Activated naive CD8-positive, alpha-beta T cell treated with anti-CD3 and anti-CD28 coated beads for 36 hours (primary cell): Measurements from ENCODE around the gene TMEM62. TPM values are rescaled to one million over a fixed set of nuclear protein-coding genes. Genes with fewer than 3 reads are reported as not detected.
"Not testable (repeated sequence)": the region's sequence is repeated elsewhere in the genome, so short reads cannot be mapped to it uniquely, and the experiment has no call there.

Source experiments
- DNase-seq: peaks from one replicate; pipeline ENCODE4 v3.0.0; 2021
- H3K27ac Mint-ChIP-seq: one replicate; pipeline ENCODE4 v1.8.0; 2022; ENCODE audit warnings: mild to moderate bottlenecking, moderate library complexity, mixed read lengths
- H3K27me3 Mint-ChIP-seq: one replicate; pipeline ENCODE4 v1.8.0; 2022; ENCODE audit warnings: mild to moderate bottlenecking, mixed read lengths
- H3K36me3 Mint-ChIP-seq: one replicate; pipeline ENCODE4 v1.8.0; 2021; ENCODE audit warnings: mild to moderate bottlenecking, mixed read lengths
- H3K4me1 Mint-ChIP-seq: one replicate; pipeline ENCODE4 v1.8.0; 2021; ENCODE audit warnings: mixed read lengths
- H3K4me3 Mint-ChIP-seq: one replicate; pipeline ENCODE4 v1.8.0; 2022; ENCODE audit warnings: mild to moderate bottlenecking, moderate library complexity, mixed read lengths
- H3K9me3 Mint-ChIP-seq: one replicate; pipeline ENCODE4 v1.8.0; 2022; ENCODE audit warnings: mixed read lengths
- total RNA-seq, 2 experiments: library from RNA; stranded (reverse); gene quantifications; one replicate each; pipeline ENCODE4 v1.2.3, GENCODE V29; 2021

TMEM62 gene
- total RNA-seq, 2 experiments from 2014 or later, result 13.8 to 13.9 TPM

- Mint-ChIP-seq H3K9me3 (no peaks in the 10 kb centered on the region), H3K27me3 (no peaks in the 10 kb centered on the region), H3K4me1 (peaks cover 15% of the 10 kb centered on the region), H3K4me3 (no peak overlapping the region), H3K36me3 (peaks cover 4% of the 10 kb centered on the region), H3K27ac (no peak overlapping the region)
- no peak for DNase-seq
Observed at GRCh38 chr15:43183270-43183669, 49.9 kb downstream of the TMEM62 start.

- Mint-ChIP-seq H3K27ac (peak overlapping the region; percentile 89), H3K36me3 (peaks cover 7% of the 10 kb centered on the region), H3K27me3 (no peaks in the 10 kb centered on the region), H3K9me3 (no peaks in the 10 kb centered on the region), H3K4me3 (peak overlapping the region; percentile 93), H3K4me1 (peaks cover 20% of the 10 kb centered on the region)
- no peak for DNase-seq
Observed at GRCh38 chr15:43184407-43185124, 51.2 kb downstream of the TMEM62 start.

GRCh38 chr15:43185157-43186002, 52.0 kb downstream of the TMEM62 start, which contains the start of gene CCNDBP1:
TSS of gene CCNDBP1 (plus strand) at chr15:43185403. CDS start at chr15:43185499, 96 bp downstream.
- peaks cover 7% of the 10 kb centered on the region for H3K36me3 Mint-ChIP-seq
- H3K27me3 Mint-ChIP-seq, result no peaks in the 10 kb centered on the region
- H3K9me3 Mint-ChIP-seq, result no peaks in the 10 kb centered on the region

GRCh38 chr15:43186003-43186353, 52.6 kb downstream of the TMEM62 start:
- Mint-ChIP-seq H3K36me3 (peaks cover 9% of the 10 kb centered on the region), H3K9me3 (no peaks in the 10 kb centered on the region), H3K4me3 (peak overlapping the region; percentile 93), H3K4me1 (peaks cover 21% of the 10 kb centered on the region), H3K27ac (peak overlapping the region; percentile 89), H3K27me3 (no peaks in the 10 kb centered on the region)
- DNase-seq, result no peak

More at GRCh38 chr15:43185157-43186002, 52.0 kb downstream of the TMEM62 start, which contains the start of gene CCNDBP1:
- peak within 1 kb of the TSS; percentile 89 for H3K27ac Mint-ChIP-seq
- H3K4me3 Mint-ChIP-seq, result peak within 1 kb of the TSS; percentile 93
- DNase-seq, result peak; percentile 91
- peaks cover 21% of the 10 kb centered on the region for H3K4me1 Mint-ChIP-seq

GRCh38 chr15:43187544-43188155, 54.3 kb downstream of the TMEM62 start:
- no peaks in the 10 kb centered on the region for H3K9me3 Mint-ChIP-seq
- H3K4me1 Mint-ChIP-seq, result peaks cover 24% of the 10 kb centered on the region
- H3K27ac Mint-ChIP-seq, result no peak overlapping the region
- H3K36me3 Mint-ChIP-seq, result peaks cover 7% of the 10 kb centered on the region
- no peak for DNase-seq
- H3K27me3 Mint-ChIP-seq, result no peaks in the 10 kb centered on the region
- H3K4me3 Mint-ChIP-seq, result no peak overlapping the region

GRCh38 chr15:43189296-43189695, 55.9 kb downstream of the TMEM62 start:
- H3K4me1 Mint-ChIP-seq, result peaks cover 24% of the 10 kb centered on the region
- no peak overlapping the region for H3K27ac Mint-ChIP-seq
- peaks cover 7% of the 10 kb centered on the region for H3K36me3 Mint-ChIP-seq
- H3K27me3 Mint-ChIP-seq, result no peaks in the 10 kb centered on the region
- no peaks in the 10 kb centered on the region for H3K9me3 Mint-ChIP-seq
- H3K4me3 Mint-ChIP-seq, result no peak overlapping the region
- DNase-seq, result no peak

GRCh38 chr15:43190178-43190577, 56.8 kb downstream of the TMEM62 start:
- Mint-ChIP-seq H3K4me1 (peaks cover 20% of the 10 kb centered on the region), H3K36me3 (peaks cover 8% of the 10 kb centered on the region), H3K27me3 (no peaks in the 10 kb centered on the region), H3K9me3 (no peaks in the 10 kb centered on the region), H3K4me3 (no peak overlapping the region), H3K27ac (no peak overlapping the region)
- DNase-seq, result no peak

GRCh38 chr15:43193710-43194109, 60.3 kb downstream of the TMEM62 start:
- peaks cover 5% of the 10 kb centered on the region for H3K9me3 Mint-ChIP-seq
- peaks cover 24% of the 10 kb centered on the region for H3K36me3 Mint-ChIP-seq
- no peak overlapping the region for H3K27ac Mint-ChIP-seq
- H3K27me3 Mint-ChIP-seq, result no peaks in the 10 kb centered on the region
- peaks cover 8% of the 10 kb centered on the region for H3K4me1 Mint-ChIP-seq
- no peak overlapping the region for H3K4me3 Mint-ChIP-seq
- no peak for DNase-seq

- Mint-ChIP-seq H3K4me1 (peaks cover 3% of the 10 kb centered on the region), H3K36me3 (peaks cover 21% of the 10 kb centered on the region), H3K9me3 (peaks cover 6% of the 10 kb centered on the region), H3K27ac (no peak overlapping the region), H3K27me3 (no peaks in the 10 kb centered on the region), H3K4me3 (no peak overlapping the region)
- no peak for DNase-seq
Observed at GRCh38 chr15:43194795-43195194, 61.4 kb downstream of the TMEM62 start.

GRCh38 chr15:43196760-43197548, 63.6 kb downstream of the TMEM62 start:
- Mint-ChIP-seq H3K36me3 (peaks cover 21% of the 10 kb centered on the region), H3K27ac (no peak overlapping the region), H3K4me3 (no peak overlapping the region), H3K27me3 (no peaks in the 10 kb centered on the region), H3K4me1 (peaks cover 2% of the 10 kb centered on the region), H3K9me3 (peaks cover 7% of the 10 kb centered on the region)
- no peak for DNase-seq

GRCh38 chr15:43197773-43198172, 64.4 kb downstream of the TMEM62 start:
- peaks cover 21% of the 10 kb centered on the region for H3K36me3 Mint-ChIP-seq
- not testable (repeated sequence) for H3K9me3 Mint-ChIP-seq, DNase-seq, H3K27ac Mint-ChIP-seq, H3K4me3 Mint-ChIP-seq, H3K27me3 Mint-ChIP-seq, H3K4me1 Mint-ChIP-seq

- H3K27ac Mint-ChIP-seq, DNase-seq: not testable (repeated sequence)
Observed at GRCh38 chr15:43198556-43198955, 65.2 kb downstream of the TMEM62 start.

GRCh38 chr15:43198992-43199391, 65.6 kb downstream of the TMEM62 start:
- Mint-ChIP-seq H3K36me3 (peaks cover 21% of the 10 kb centered on the region), H3K4me1 (peaks cover 2% of the 10 kb centered on the region), H3K27me3 (no peaks in the 10 kb centered on the region), H3K9me3 (peaks cover 7% of the 10 kb centered on the region), H3K27ac (no peak overlapping the region), H3K4me3 (no peak overlapping the region)
- no peak for DNase-seq

More at GRCh38 chr15:43198556-43198955, 65.2 kb downstream of the TMEM62 start:
- not testable (repeated sequence) for H3K4me3 Mint-ChIP-seq, H3K9me3 Mint-ChIP-seq, H3K27me3 Mint-ChIP-seq, H3K4me1 Mint-ChIP-seq
- H3K36me3 Mint-ChIP-seq, result peaks cover 21% of the 10 kb centered on the region

- DNase-seq, result no peak
- H3K27me3 Mint-ChIP-seq, result no peaks in the 10 kb centered on the region
- no peak overlapping the region for H3K27ac Mint-ChIP-seq
- peaks cover 7% of the 10 kb centered on the region for H3K9me3 Mint-ChIP-seq
- no peak overlapping the region for H3K4me3 Mint-ChIP-seq
- H3K36me3 Mint-ChIP-seq, result peaks cover 19% of the 10 kb centered on the region
- H3K4me1 Mint-ChIP-seq, result peaks cover 7% of the 10 kb centered on the region
Observed at GRCh38 chr15:43199945-43200488, 66.6 kb downstream of the TMEM62 start.
